GM19438 (cell line): ENCODE measurements around the gene SFTPD.
"Not testable (repeated sequence)": the region's sequence is repeated elsewhere in the genome, so short reads cannot be mapped to it uniquely, and the experiment has no call there.

ENCODE experiments used
- ATAC-seq: cut with Tn5 transposase; IDR thresholded peaks from one replicate; pipeline ENCODE4 v1.9.1; 2021; ENCODE audit warnings: low read depth; ENCODE audit not compliant: unreplicated experiment

Gene SFTPD

DNA sequence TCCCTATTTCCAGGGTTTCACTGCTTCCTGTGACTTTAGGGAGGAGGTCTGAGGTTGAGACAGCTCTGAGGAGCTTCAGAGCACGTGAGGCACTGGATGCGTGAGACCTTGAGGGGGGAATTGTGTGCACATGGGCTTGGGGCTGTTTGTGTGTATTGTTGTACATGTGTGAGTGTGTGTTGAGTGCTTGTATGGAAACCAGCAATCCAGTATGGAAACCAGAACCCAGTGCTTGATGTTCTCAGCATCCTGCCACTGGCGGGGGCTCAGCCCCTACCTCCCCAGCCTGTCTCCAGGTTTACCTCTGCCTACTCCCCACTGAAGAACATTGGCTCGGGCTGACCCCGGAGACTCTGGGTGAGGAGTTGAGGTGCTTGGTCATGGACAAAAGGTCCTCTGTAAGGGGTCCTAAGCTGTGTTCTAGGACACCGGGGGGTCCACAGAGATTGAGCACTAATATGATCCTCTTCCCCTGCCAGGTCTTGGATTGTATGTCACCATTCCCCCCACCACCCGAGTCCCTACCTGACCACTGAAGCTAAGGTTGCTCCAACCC, 20.8 kb downstream of the SFTPD start:
- ATAC-seq, result no peak

DNA sequence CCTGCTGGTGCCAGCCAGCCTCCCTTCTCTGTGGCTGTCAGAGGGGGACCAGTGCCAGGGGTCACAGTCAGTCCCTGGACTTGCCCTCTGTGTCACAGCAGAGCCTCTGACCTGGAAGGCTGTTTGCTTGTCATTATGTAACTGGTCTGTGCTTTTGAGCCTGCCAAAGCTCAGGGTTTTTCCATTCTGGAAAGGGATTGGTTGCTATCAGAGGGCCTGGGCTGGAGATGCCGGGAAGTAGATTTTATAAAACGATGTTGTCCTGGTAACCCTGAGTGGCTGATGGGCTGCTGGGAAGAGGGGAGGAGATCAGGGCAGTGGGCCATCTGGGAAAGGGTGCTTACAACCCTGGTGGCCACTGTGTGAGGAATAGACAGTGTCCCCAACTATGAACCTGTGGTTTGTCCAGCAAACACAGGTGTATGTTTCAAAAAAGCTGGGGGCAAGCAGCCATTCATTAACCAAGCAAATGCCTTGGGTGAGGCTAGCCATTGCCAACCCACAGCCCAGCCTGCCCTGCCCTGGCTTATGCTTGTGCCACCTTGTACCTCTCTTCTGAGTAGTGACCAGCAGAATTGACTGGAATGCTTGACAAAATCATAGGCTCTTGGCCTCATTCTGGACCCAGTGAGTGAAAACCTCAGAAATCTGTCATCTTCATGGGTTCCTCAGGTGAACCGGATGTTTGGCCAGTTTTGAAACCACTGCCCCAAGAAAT, 21.6 kb downstream of the SFTPD start:
- ATAC-seq, result no peak

DNA sequence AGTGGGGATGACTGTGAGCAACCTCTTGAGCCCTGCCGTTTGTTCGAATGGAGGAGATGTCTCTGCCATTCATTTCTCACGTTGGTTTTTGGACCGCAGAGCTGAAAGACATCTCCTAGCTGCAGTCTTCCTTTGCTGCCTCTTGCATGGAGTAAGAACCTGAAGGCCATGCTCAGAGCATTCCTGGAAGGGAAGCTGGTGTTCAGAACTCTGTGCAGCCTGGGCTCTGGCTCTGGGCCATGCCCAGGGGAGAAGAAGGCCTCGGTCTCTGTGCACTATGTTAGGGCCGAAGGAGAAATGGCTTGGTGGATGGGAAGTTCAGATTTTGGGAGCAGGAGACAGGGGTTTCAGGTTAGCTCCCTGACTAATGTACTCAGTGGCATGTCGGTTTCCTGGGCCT, 22.9 kb downstream of the SFTPD start:
- ATAC-seq, result no peak

DNA sequence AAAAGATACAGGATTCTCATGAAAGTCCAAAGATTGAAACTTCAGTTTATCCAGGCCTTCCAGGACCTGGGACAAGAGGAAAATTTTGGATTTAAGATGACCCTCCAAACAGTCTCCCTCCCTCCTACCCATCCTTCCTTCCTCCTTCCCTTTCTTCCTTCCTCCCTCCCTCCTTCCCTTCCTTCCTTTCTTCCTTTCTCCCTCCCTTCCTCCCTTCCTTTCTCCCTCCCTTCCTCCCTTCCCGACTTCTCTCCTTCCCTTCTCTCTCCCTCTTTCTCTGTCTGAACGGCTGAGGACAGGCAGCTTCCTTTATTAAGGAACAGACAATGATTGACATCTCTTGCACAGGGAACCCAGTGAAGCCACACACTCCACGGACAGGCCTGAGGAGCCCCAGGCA, 23.3 kb downstream of the SFTPD start:
- ATAC-seq, result no peak

DNA sequence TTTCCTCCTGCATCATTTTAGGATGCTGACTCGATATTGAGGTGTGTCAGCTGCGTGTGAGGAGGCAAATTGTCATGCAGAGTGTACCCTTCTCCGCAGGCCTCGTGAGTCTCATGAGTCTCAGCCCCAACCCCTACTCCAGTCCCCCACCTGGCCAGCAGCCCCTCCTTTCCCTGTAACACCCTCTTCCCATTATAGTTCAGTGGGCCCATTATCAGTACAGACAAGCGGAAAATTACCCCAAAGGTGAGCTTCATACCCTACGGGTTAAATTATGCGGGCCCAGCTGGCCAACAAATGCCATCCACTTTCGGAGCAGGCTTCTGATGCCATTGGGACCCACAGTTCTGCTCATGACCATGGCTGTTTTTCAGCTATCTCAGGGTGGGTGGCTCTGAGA, 25.2 kb downstream of the SFTPD start:
- no peak for ATAC-seq

DNA sequence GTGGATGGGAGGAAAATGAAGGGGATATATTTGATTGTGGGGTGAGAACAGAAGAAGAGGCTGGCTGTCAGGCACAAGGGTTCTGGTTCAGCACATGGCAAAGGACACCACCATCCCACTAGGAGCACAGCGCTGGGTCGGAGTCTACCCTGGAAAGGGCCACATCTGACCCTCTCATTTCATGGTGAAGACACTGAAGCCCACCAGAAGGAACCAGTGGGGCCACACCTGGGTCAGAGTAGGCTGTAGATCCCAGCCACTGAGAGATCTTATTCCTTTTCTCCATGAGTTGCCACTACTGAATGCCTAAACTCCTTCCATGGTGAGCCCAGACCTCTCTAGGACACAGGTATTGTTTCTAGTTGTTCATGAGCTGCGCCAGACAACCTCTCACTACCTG, 25.8 kb downstream of the SFTPD start:
- no peak for ATAC-seq

DNA sequence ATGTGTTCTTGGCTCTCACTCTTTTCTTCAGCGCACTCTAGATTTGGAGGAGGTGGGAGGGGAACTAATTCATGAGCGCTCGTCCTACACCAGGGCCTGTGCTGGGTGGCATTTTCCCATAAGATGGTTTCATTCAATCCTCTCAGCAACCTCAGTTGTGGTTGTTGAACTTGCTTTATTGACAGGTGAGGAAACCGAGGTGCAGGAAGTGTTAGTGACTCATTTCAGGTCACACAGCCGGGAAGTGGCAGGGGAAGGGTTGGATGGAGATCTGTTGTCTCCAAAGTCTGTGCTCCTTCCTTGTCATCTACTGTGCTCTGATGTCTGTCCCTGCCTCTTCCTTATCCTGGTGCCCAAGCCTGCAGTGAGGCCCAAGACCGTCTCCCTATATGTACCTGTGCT, 26.9 kb downstream of the SFTPD start:
- ATAC-seq, result not testable (repeated sequence)

DNA sequence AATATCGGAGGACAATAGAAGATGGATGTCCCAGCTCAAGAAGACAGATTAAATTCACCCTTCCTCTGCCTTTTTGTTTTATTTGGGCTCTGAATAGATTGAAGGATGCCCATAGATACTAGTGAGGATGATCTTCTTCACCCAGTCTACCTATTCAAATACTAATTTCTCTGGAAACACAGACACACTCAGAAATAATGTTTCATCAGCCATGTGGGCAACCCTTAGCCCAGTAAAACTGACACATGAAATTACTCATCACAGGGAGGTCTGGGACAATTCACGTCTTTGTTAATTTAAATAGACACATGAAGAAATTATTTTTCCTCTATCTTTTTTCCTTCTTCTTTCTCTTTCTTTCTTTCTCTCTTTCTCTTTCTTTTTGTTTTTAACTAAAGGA, 33.1 kb downstream of the SFTPD start:
- ATAC-seq, result not testable (repeated sequence)

DNA sequence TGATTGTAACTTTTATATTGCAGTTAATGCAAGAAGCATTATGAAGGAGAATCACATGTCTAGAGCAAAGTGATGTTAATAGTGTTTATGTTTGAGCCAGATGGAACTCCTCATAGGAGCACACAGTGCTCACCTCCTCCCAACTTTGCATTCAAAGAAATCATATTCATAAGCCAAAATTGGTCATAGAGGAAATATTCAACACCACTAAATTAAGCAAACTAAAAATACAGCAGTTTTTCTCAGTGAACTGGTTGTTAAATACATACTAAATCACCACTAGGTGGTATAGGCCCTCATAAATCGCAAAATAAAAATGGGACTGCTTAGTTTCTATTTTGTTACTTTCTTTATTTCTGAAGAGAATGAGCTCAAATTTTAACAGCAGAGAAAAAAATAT, 34.4 kb downstream of the SFTPD start:
- ATAC-seq, result not testable (repeated sequence)

DNA sequence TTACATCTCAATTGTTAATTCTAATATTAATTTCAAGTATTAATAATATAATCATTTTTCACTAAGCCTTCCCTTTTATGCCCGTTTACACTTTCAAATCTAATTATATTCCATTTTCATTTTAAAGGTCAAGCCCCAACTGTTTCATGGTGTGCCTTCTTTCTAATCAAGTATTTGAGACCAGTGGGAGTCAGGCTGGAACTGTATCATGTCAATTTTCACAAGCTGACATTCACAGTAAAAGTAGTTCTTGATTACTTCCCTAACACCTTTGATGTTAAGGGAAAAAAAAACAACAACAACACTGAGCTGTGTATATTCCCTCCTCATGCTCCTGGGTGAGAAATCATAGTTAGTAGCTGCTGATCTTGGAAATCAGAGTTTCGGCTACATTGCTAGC, 38.1 kb downstream of the SFTPD start:
- no peak for ATAC-seq

DNA sequence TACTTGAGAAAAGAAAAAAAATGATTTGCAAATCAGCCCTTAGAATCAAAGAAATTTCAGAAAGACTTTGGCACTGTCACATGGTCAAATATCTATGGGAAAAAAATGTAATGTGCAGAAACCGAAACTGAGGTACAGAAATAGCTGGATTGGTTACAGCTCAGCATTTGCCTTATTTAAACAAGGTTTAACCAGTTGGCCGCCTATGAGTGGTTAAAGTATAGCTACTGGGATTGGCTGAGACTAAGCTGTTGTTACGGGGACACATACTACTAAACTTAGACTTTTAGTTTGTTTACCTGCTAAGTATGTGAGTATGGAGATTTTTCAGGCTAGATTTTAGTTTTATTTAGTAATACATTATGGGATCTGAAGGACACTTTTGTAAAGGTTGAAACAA, 38.6 kb downstream of the SFTPD start:
- no peak for ATAC-seq

DNA sequence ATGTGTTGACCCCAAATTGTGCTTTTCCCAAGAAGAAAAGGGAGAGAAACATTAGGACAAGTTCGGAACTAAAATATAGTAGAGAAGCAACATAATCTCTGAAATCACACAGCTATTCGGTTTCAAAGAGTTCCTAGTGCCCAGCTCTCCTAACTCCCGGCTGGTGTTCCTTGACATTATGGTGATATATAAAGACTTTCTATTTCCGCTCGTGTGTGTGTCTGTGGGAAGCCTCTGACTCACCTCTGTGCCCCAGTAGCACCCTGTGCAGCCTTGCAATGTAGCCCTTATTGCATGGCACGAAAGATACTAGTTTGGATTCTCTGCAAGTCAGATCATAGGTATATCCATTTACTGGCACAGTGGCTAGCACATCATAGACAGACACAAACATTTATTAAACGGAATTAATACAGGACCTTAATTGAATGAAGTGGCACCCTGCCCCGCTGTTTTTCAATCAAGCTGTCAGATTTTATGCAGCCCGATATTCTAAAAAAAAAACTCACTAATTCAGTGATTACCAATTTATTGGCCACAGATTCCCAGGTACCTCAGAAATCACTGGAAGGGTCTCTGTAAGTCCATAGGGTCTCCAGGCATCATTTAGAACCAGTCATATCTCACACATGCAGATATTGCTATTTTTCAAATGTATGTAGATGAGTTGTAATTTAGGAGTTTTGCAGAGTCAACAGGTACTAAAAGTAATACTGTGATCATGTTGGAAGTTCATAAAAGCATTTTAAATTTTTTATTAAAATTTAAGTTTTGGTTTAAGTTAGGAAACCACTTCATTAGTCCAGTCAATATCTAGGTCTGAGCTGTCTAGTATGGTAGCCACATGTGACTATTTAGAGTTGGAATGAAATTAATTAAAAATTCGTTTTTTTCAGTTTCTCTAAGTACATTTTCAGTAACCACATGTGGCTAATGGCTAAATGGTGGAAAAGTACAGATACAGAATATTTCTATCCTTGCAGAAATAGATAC, 43.3 kb downstream of the SFTPD start:
- no peak for ATAC-seq

DNA sequence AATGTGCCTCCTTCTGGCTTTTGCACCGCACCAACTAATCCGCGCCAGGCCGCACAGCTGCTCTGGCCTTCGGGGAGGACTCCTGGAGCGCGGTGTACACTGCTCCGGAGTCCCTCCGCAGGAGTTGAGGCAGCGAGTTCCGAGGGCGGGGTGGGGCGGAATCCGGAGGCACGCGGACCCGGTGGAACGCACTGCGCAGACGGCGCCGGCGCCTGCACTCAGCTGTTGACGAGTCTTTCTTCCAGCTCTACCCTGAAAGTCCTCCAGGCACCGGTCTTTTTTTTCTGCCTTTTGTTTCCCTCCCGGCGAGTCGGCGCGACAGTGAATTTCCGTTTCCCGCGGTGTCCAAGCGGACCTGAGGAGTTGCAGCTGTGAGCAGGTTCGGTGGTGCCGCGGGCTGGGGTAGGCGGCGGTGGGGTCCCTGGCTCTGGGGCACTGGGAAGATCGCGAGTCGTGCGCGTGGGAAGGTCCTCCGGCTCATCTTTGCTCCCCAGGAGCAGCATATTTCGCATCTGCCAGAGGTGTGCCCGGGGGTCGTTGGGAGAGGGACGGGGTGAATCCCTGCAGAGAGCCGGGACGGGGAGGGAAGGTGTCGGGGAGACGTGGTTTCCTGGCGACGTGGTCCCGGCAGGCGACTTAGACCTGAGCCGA, 44.1 kb downstream of the SFTPD start:
- ATAC-seq, result peak; percentile 62

DNA sequence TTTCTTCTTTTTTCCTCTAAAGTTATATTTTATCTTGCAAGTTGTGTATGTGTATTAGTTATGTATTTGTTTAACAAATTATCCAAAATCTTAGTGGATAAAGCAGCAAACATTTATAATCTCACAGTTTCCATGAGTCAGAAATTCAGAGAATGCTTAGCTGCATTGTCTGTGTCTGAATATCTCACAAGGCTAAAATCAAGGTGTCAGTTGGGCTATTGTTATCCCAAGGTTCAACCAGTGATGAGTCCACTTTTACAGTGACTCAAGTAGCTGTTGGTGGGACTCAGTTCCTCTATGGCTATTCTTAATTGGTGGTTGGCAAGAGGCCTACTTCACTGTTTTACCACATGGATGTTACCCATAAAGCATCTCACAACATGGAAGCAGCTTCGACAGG, 47.3 kb downstream of the SFTPD start:
- ATAC-seq, result not testable (repeated sequence)

DNA sequence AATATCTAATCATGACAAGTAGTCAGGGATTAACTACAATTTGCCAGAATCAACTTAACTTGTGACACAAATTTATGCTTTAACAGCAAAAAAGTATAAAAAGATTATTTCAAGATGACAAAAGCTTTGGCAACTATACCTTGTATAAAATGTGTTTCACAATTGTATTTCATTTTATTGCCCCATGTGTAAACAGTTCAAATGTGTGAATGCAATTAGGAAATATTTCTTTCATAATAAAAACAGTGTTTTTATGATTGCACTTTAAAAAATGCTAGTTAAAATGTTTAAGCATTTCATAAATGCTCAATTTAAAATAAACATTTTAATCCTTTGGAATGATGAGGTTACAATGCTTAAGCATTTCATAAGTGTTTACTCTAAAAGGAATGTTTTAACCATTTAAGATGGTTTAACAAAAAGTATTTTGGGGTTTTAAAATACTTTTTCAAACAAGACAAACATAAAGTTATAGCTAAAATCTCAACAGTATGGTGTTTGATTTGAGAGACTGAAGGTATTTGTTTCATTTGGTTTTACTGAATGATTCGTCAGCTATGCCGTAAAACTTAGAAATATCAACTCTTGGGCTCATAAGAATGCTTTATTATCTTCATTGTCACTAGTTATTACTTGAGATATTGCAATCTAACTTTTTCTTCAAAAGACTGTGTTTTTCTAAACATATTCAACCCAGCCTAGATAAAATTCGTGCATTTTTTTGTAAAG, 50.1 kb downstream of the SFTPD start:
- no peak for ATAC-seq

DNA sequence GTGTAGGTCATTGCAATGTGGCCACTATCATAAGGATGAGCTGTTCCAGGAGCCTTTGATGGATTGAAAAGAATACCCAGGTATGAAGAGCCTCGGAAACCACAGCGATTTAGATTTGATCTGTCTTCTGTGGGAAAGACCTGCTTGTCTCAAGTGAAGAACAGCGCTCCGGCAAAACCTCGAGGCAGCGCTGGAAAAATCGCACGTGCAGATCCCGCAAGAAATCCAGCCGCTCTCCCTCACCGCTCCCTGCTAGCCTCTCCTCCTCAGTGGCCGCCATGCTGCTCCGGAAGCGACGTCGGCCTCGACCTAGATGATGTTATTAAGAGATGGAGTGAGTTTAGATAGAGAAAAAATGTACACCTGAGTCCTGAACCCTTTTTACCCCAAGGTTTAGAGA, 56.0 kb downstream of the SFTPD start:
- not testable (repeated sequence) for ATAC-seq

DNA sequence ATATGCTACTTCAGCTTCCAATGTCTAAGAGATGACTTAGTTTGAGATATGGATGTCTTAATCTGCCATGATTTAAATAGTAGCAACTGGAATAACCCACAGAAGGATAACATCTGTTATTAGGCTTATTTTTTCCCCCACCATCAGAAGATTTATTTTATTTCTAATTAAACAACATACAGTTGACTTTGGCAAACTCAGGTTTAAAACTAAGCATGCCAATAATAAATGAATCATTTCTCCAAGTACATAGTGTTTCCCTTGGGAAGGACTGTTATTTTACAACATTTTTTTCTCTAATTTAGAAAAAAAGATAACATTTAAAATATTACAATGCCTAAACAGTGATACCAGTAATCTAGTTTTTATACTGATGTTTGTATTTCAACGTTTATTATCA, 58.4 kb downstream of the SFTPD start:
- no peak for ATAC-seq

DNA sequence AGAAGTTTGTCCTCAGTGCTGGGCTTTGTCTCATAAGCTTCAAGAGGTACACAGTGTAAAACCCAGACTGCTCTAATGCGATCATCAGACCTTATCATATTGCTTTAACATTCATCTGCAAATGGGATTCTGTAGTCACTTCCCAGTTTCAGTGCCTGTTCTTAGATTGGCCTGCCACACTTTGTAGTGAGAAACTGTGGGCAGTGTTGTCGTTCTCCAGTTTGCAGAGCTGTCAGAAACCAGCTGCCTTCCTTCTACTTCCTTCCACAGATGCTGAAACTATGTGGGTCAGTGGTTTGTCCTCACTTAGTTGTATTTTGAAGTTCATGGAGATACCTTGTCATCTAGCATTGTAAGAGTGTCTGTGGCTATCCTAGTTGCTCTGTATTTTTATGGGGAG, 59.9 kb downstream of the SFTPD start:
- ATAC-seq, result not testable (repeated sequence)
